Karpas-422 (cell line): Measurements from ENCODE around the gene HORMAD2. TPM values are rescaled to one million over a fixed set of nuclear protein-coding genes. Genes with fewer than 3 reads are reported as not detected.

ENCODE experiments used
- DNase-seq: peaks from one replicate; pipeline ENCODE4 v3.0.0-alpha.2; 2015
- H2AFZ ChIP-seq: fragments of 200-600 bp; sonication (generic); 2 replicates; pipeline ENCODE4 v1.6.1; 2014; ENCODE audit warnings: antibody characterized with exemption, low read length, mixed read lengths
- H3K27ac ChIP-seq: fragments of 200-600 bp; sonication (generic); 2 replicates; pipeline ENCODE4 v1.5.1; 2014; ENCODE audit warnings: mild to moderate bottlenecking, low read length, moderate library complexity
- H3K27me3 ChIP-seq: fragments of 200-600 bp; sonication (generic); 2 replicates; pipeline ENCODE4 v1.6.1; 2014; ENCODE audit warnings: low read length, mixed read lengths
- H3K36me3 ChIP-seq: fragments of 200-600 bp; sonication (generic); 2 replicates; pipeline ENCODE4 v1.6.1; 2014; ENCODE audit warnings: low read length, mixed read lengths; ENCODE audit not compliant: insufficient read depth
- H3K4me1 ChIP-seq: fragments of 200-600 bp; sonication (generic); 2 replicates; pipeline ENCODE4 v1.6.1; 2014; ENCODE audit warnings: mild to moderate bottlenecking, low read length, mixed read lengths
- H3K4me2 ChIP-seq: fragments of 200-600 bp; sonication (generic); 2 replicates; pipeline ENCODE4 v1.6.1; 2014; ENCODE audit warnings: low read length, low read depth, mild to moderate bottlenecking; ENCODE audit not compliant: poor library complexity, severe bottlenecking
- H3K4me3 ChIP-seq: fragments of 200-600 bp; sonication (generic); 2 replicates; pipeline ENCODE4 v1.5.1; 2014; ENCODE audit warnings: mild to moderate bottlenecking, antibody characterized with exemption, low read length, mixed read lengths
- H3K79me2 ChIP-seq: fragments of 200-600 bp; sonication (generic); 2 replicates; pipeline ENCODE4 v1.6.1; 2014; ENCODE audit warnings: mild to moderate bottlenecking, low read length, mixed read lengths
- H3K9ac ChIP-seq: fragments of 200-600 bp; sonication (generic); 2 replicates; pipeline ENCODE4 v1.6.0; 2014; ENCODE audit warnings: low read length
- H3K9me2 ChIP-seq: fragments of 200-600 bp; sonication (generic), shearing (Covaris generic); replicated peaks from 2 replicates; pipeline ENCODE4 v1.6.0; 2014; ENCODE audit warnings: mild to moderate bottlenecking, low read length, moderate library complexity; ENCODE audit not compliant: insufficient read depth
- H3K9me3 ChIP-seq: fragments of 300-700, 200-600 bp; sonication (generic); 2 replicates; pipeline ENCODE4 v1.6.1; 2014; ENCODE audit warnings: low read length, mixed read lengths
- H4K20me1 ChIP-seq: fragments of 200-600 bp; sonication (generic); 2 replicates; pipeline ENCODE4 v1.6.1; 2014; ENCODE audit warnings: mild to moderate bottlenecking, antibody characterized with exemption, low read length, low read depth; ENCODE audit not compliant: insufficient read depth
- total RNA-seq: library from RNA; depleted of rRNA; stranded (reverse); fragments of >200 nt; shearing (Covaris generic); gene quantifications from 2 replicates; pipeline ENCODE4 v1.2.3, GENCODE V29; 2014; ENCODE audit warnings: low replicate concordance

HORMAD2 gene
- total RNA-seq, 1 experiment from 2014 or later, result not detected

GRCh38 chr22:30062259-30062658 is 18.0 kb upstream of the HORMAD2 start:
- Histone ChIP-seq H3K9me3 (peaks cover 14% of the 10 kb centered on the region), H3K27me3 (0 out of 2 replicates have a peak, but pooled peaks cover 5% of the 10 kb centered on the region), H3K27ac (no peak overlapping the region), H3K4me2 (no peak overlapping the region), H3K9me2 (no peaks in the 10 kb centered on the region), H3K79me2 (no peaks in the 10 kb centered on the region), H2AFZ (no peak overlapping the region), H4K20me1 (no peaks in the 10 kb centered on the region), H3K4me1 (no peaks in the 10 kb centered on the region), H3K9ac (no peak overlapping the region), H3K4me3 (no peak overlapping the region), H3K36me3 (no peaks in the 10 kb centered on the region)
- DNase-seq, result no peak

DNA sequence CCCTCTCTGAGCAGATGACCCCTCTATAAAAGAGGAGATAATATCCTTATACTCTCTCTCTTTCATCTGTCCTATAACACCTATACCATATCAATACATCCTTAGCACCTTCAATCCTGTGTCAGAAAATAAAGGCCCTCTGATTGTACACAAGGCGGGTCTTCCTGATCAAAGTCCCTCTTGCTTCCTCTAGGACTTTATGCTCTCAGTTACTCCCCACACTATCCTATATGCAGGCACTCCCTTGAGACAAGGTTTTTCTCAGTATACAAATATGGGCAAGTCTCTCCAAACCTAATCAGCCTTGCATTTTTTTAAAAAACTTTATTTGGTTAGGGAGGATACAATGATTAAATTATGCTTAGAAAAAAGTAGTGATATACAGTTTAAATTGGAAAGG is 17.3 kb upstream of the HORMAD2 start:
- H3K4me3 ChIP-seq, result no peak overlapping the region
- H3K9me3 ChIP-seq, result peaks cover 14% of the 10 kb centered on the region
- H4K20me1 ChIP-seq, result no peaks in the 10 kb centered on the region
- H3K27ac ChIP-seq, result no peak overlapping the region
- DNase-seq, result no peak
- H2AFZ ChIP-seq, result no peak overlapping the region
- H3K4me1 ChIP-seq, result no peaks in the 10 kb centered on the region
- H3K79me2 ChIP-seq, result no peaks in the 10 kb centered on the region
- 0 out of 2 replicates have a peak, but pooled peaks cover 5% of the 10 kb centered on the region for H3K27me3 ChIP-seq
- no peak overlapping the region for H3K9ac ChIP-seq
- no peaks in the 10 kb centered on the region for H3K36me3 ChIP-seq
- no peaks in the 10 kb centered on the region for H3K9me2 ChIP-seq
- no peak overlapping the region for H3K4me2 ChIP-seq

DNA sequence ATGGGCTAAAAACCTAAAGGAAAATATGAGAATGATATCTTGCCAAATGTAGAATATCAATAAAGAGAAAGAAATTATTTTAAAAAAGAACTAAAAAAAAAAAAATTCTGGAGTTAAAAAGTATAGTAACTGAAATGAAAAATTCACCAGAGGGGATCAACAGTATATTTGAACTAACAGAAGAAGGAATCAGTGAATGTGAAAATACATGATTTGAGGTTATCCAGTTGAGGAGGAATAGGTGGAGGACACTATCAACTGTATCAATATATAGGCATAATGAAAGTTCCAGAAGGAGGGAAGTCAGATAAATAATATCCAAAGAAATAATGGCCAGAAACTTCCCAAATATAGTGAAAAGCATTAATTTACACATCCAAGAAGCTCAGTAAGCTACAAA is 16.1 kb upstream of the HORMAD2 start:
- no peak overlapping the region for H3K4me3 ChIP-seq
- no peak overlapping the region for H3K9ac ChIP-seq
- no peak overlapping the region for H3K4me2 ChIP-seq
- no peaks in the 10 kb centered on the region for H3K36me3 ChIP-seq
- no peaks in the 10 kb centered on the region for H3K9me2 ChIP-seq
- H3K27ac ChIP-seq, result no peak overlapping the region
- DNase-seq, result no peak
- H3K27me3 ChIP-seq, result 0 out of 2 replicates have a peak, but pooled peaks cover 5% of the 10 kb centered on the region
- H4K20me1 ChIP-seq, result no peaks in the 10 kb centered on the region
- H3K4me1 ChIP-seq, result no peaks in the 10 kb centered on the region
- peaks cover 14% of the 10 kb centered on the region for H3K9me3 ChIP-seq
- no peaks in the 10 kb centered on the region for H3K79me2 ChIP-seq
- H2AFZ ChIP-seq, result no peak overlapping the region

- no peak for DNase-seq
- Histone ChIP-seq H3K9me2 (no peaks in the 10 kb centered on the region), H3K36me3 (no peaks in the 10 kb centered on the region), H3K4me3 (no peak overlapping the region), H3K4me1 (peaks cover 8% of the 10 kb centered on the region), H3K9me3 (no peaks in the 10 kb centered on the region), H3K4me2 (no peak overlapping the region), H2AFZ (no peak overlapping the region), H3K27me3 (no peaks in the 10 kb centered on the region), H3K27ac (no peak overlapping the region), H3K9ac (no peak overlapping the region), H4K20me1 (no peaks in the 10 kb centered on the region), H3K79me2 (no peaks in the 10 kb centered on the region)
Observed at GRCh38 chr22:30073743-30074142, 6.5 kb upstream of the HORMAD2 start.

DNA sequence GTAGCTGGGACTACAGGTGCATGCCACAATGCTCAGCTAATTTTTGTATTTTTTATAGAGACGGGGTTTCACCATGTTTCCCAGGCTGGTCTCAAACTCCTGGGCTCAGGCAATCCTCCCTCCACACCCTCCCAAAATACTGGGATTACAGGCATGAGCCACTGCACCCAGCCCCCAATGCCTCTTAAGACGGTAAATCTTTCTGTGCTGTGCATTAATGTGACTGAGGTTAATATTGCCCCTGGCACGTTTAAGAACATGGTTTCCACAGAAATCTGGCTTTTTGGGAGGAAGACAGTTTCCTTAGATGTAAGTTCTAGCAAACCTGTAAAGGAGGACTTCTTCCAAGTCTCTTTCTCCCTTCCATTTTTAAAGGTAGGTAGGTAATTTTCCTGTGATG is 6.1 kb upstream of the HORMAD2 start:
- no peaks in the 10 kb centered on the region for H3K36me3 ChIP-seq
- H3K4me1 ChIP-seq, result peaks cover 12% of the 10 kb centered on the region
- no peaks in the 10 kb centered on the region for H3K9me2 ChIP-seq
- H2AFZ ChIP-seq, result no peak overlapping the region
- no peak overlapping the region for H3K27ac ChIP-seq
- no peak overlapping the region for H3K9ac ChIP-seq
- H4K20me1 ChIP-seq, result no peaks in the 10 kb centered on the region
- no peaks in the 10 kb centered on the region for H3K27me3 ChIP-seq
- no peak overlapping the region for H3K4me3 ChIP-seq
- no peaks in the 10 kb centered on the region for H3K79me2 ChIP-seq
- no peaks in the 10 kb centered on the region for H3K9me3 ChIP-seq
- no peak overlapping the region for H3K4me2 ChIP-seq
- DNase-seq, result no peak

DNA sequence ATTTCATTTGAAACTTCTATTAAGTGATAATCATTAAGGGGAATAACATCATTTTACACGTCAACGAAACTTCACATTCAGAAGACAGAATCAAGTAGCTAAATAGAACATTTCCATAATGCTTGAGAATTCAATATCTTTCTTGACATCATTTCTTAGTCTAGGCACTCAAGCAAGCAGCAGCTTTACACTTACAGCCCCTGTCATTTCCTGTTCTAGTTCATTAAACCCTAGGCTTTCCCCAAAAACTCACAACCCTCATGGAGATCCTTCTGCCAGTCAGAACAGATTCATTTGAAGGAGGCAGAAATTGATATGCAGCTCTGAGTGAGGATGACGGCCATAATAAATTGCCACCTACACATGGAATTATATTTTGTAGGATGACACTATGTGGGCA is 5.3 kb upstream of the HORMAD2 start:
- no peaks in the 10 kb centered on the region for H3K27me3 ChIP-seq
- H2AFZ ChIP-seq, result no peak overlapping the region
- H3K4me1 ChIP-seq, result peaks cover 13% of the 10 kb centered on the region
- no peaks in the 10 kb centered on the region for H3K9me2 ChIP-seq
- no peaks in the 10 kb centered on the region for H3K79me2 ChIP-seq
- no peak overlapping the region for H3K27ac ChIP-seq
- H3K9ac ChIP-seq, result no peak overlapping the region
- DNase-seq, result no peak
- no peak overlapping the region for H3K4me2 ChIP-seq
- no peaks in the 10 kb centered on the region for H4K20me1 ChIP-seq
- no peak overlapping the region for H3K4me3 ChIP-seq
- no peaks in the 10 kb centered on the region for H3K36me3 ChIP-seq
- H3K9me3 ChIP-seq, result no peaks in the 10 kb centered on the region

- no peaks in the 10 kb centered on the region for H3K36me3 ChIP-seq
- H3K27me3 ChIP-seq, result no peaks in the 10 kb centered on the region
- no peaks in the 10 kb centered on the region for H3K9me2 ChIP-seq
- H3K79me2 ChIP-seq, result no peaks in the 10 kb centered on the region
- H4K20me1 ChIP-seq, result no peaks in the 10 kb centered on the region
- no peak overlapping the region for H2AFZ ChIP-seq
- H3K9me3 ChIP-seq, result no peaks in the 10 kb centered on the region
- H3K9ac ChIP-seq, result no peak overlapping the region
- DNase-seq, result no peak
- H3K4me1 ChIP-seq, result peaks cover 12% of the 10 kb centered on the region
- no peak overlapping the region for H3K4me3 ChIP-seq
- H3K27ac ChIP-seq, result no peak overlapping the region
- no peak overlapping the region for H3K4me2 ChIP-seq
Observed at GRCh38 chr22:30077279-30077880, 2.9 kb upstream of the HORMAD2 start.

- no peak for DNase-seq
- Histone ChIP-seq H3K4me3 (no peak overlapping the region), H3K36me3 (no peaks in the 10 kb centered on the region)
Observed at GRCh38 chr22:30078320-30079311, 1.6 kb upstream of the HORMAD2 start.

More at GRCh38 chr22:30078320-30079311, 1.6 kb upstream of the HORMAD2 start:
- Histone ChIP-seq H3K9me3 (no peaks in the 10 kb centered on the region), H3K4me1 (peaks cover 8% of the 10 kb centered on the region), H3K9ac (no peak overlapping the region), H3K4me2 (no peak overlapping the region), H3K27ac (no peak overlapping the region), H4K20me1 (no peaks in the 10 kb centered on the region), H2AFZ (no peak overlapping the region), H3K79me2 (no peaks in the 10 kb centered on the region), H3K27me3 (no peaks in the 10 kb centered on the region), H3K9me2 (no peaks in the 10 kb centered on the region)
